ENCODE data around the gene CLEC4G.
"Not testable (repeated sequence)": the region's sequence is repeated elsewhere in the genome, so short reads cannot be mapped to it uniquely, and the experiment has no call there.

Gene CLEC4G, protein sequence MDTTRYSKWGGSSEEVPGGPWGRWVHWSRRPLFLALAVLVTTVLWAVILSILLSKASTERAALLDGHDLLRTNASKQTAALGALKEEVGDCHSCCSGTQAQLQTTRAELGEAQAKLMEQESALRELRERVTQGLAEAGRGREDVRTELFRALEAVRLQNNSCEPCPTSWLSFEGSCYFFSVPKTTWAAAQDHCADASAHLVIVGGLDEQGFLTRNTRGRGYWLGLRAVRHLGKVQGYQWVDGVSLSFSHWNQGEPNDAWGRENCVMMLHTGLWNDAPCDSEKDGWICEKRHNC

DNA sequence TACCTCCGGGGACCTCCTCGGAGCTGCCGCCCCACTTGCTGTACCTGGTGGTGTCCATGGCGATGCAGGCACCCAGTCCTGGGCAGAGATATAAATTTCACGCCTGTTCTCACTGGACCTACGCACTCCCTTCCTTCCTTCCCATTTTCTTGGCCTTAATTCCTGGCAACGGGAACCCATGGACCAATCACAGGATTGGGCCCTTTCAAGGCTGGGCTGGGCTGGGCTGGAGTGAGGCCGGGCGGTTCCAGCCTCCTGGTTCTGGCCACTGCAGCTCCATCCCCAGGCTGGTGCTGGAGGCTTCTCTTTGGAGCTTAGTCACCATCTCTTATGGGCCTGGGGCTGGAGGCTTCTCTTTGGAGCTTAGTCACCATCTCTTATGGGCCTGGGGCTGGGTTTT lies at the start of gene CLEC4G:
Gene CLEC4G, minus strand, starts transcription at position 66 of the 400 bp plus-strand sequence. Its CDS starts 8 bp downstream, at position 58.
- no peak within 1 kb of the TSS for H3K27ac Mint-ChIP-seq
- ATAC-seq (no peak), DNase-seq (ENCODE audit: low spot score in 2 of 2) (no peak)
- H3K4me1 Mint-ChIP-seq: no peaks in the 10 kb centered on the region
- H3K4me3 Mint-ChIP-seq: no peak within 1 kb of the TSS
- no peaks in the 10 kb centered on the region for H3K36me3 Mint-ChIP-seq
- no peaks in the 10 kb centered on the region for H3K9me3 Mint-ChIP-seq

DNA sequence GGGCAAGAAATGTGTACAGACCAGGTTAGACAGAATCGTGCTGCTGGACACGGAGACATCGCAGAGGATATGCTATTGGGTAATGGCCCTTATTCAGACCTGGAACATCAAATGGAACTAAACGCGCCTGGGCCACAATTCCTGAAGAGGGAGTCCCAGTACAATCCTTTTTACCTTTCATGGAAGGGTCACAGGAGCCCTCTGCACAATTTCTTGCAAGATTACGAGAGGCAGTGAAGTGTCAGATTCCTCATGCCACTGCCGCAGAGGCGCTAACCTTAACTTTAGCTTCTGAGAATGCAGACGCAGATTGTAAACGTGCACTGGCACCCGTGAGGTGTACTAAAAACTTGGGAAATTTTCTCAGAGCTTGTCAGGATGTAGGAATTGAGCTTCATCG lies 49.2 kb upstream of the CLEC4G start:
- DNase-seq (ENCODE audit: low spot score in 2 of 2) (no peak), ATAC-seq (no peak)
- Mint-ChIP-seq H3K36me3 (no peaks in the 10 kb centered on the region), H3K4me3 (no peak overlapping the region), H3K4me1 (peaks cover 6% of the 10 kb centered on the region), H3K9me3 (no peaks in the 10 kb centered on the region), H3K27ac (no peak overlapping the region)

DNA sequence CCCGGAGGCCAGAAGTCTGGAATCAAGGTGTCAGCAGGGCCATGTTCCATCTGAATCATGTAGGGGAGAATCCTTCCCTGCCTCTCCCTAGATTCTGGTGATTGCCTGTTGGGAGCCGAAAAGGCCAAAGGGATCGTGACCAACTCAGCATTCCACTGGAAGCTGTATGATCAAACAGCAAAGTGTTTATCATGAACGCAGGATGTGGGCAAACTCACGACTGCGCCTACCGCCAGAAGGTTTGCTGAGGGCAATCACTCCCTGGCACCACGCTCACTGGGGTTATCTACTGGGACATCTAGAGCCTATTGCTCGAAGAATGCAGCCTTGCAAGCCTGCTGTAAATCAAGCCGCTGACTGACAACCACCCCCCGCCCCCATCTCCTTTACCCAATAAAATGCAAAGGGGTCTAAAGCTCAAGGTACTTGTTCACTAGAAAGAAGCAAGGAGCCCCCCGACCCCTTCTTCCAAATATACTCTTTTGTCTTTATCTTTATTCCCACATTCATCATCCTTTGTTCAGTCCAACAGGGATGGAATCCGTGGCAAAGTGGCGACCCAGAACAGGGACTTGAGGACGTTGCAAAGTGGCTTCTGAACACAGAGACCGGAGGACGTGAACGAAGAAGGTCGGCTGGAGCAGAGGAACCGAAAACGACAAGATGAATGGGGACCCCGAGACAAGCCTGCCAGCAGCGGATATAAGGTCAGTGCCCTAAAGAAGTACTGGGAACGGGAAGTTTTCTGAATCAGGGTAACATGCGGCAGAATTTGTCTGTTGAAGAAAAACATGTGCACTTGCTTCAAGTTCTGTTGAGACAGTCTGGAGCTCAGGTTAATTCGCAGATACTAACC lies 47.9 kb upstream of the CLEC4G start:
- no peaks in the 10 kb centered on the region for H3K36me3 Mint-ChIP-seq
- no peak for ATAC-seq
- H3K4me3 Mint-ChIP-seq: no peak overlapping the region
- H3K9me3 Mint-ChIP-seq: no peaks in the 10 kb centered on the region
- H3K4me1 Mint-ChIP-seq: peaks cover 6% of the 10 kb centered on the region
- H3K27ac Mint-ChIP-seq: no peak overlapping the region
- no peak for DNase-seq (ENCODE audit: low spot score in 2 of 2)

DNA sequence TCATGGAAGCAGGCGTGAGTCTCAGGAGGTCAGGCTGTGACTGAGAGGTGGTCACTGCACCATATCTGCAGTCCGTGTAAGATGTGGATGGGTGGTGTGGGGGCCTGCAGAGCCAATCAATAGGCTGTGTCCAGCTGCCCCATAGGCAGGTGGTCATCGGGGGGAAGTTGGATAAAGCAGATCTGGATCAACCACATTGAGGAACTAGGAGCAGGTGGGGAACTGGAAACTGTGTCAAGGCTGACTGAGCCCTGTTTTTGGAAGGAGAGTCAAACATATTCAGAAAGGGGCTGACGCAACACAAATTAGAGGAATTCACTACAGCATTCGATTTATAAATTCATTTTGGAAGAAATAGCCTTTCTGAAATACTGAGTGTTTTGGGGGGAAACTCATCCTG lies 46.2 kb upstream of the CLEC4G start:
- H3K9me3 Mint-ChIP-seq: no peaks in the 10 kb centered on the region
- ATAC-seq: no peak
- no peak overlapping the region for H3K4me3 Mint-ChIP-seq
- H3K27ac Mint-ChIP-seq: no peak overlapping the region
- H3K36me3 Mint-ChIP-seq: no peaks in the 10 kb centered on the region
- H3K4me1 Mint-ChIP-seq: peaks cover under 1% of the 10 kb centered on the region
- no peak for DNase-seq (ENCODE audit: low spot score in 2 of 2)

DNA sequence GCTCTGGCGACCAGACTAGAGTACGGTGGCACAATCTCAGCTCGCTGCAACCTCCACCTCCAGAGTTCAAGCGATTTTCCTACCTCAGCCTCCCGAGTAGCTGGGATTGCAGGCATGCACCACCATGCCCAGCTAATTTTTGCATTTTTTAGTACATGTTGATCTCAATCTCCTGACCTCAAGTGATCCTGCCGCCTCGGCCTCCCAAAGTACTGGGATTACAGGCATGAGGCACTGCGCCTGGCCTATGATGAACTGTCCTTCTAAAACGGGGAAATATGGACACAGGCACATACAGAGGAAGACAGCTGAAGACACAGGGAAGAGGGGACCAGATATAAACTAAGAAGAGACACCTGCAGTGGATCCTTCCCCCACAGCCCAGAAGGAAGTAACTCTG lies 43.9 kb upstream of the CLEC4G start:
- no peak for DNase-seq (ENCODE audit: low spot score in 2 of 2)
- ATAC-seq: no peak
- Mint-ChIP-seq H3K4me3 (no peak overlapping the region), H3K27ac (no peak overlapping the region), H3K36me3 (peaks cover 6% of the 10 kb centered on the region), H3K9me3 (no peaks in the 10 kb centered on the region), H3K4me1 (peaks cover 18% of the 10 kb centered on the region)

DNA sequence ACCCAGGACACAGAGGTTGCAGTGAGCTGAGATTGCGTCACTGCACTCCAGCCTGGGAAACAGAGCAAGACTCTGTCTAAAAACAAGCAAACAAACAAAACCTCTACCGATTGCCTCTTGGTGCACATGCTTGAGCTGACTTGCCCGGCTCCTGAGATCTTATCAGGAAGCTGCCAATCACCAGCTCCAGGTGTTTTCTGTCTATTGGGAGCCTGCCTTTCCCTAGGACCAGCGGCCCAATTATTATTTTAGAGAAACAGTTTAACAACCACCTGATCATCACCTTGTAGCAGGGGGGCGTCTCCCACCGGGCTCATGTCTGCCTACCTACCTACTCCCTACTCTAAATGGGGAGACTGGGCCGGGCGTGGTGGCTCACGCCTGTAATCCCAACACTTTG lies 41.9 kb upstream of the CLEC4G start:
- Mint-ChIP-seq H3K36me3 (peaks cover 6% of the 10 kb centered on the region), H3K9me3 (no peaks in the 10 kb centered on the region), H3K4me3 (no peak overlapping the region), H3K27ac (no peak overlapping the region), H3K4me1 (peaks cover 18% of the 10 kb centered on the region)
- no peak for DNase-seq (ENCODE audit: low spot score in 2 of 2)
- ATAC-seq: no peak

DNA sequence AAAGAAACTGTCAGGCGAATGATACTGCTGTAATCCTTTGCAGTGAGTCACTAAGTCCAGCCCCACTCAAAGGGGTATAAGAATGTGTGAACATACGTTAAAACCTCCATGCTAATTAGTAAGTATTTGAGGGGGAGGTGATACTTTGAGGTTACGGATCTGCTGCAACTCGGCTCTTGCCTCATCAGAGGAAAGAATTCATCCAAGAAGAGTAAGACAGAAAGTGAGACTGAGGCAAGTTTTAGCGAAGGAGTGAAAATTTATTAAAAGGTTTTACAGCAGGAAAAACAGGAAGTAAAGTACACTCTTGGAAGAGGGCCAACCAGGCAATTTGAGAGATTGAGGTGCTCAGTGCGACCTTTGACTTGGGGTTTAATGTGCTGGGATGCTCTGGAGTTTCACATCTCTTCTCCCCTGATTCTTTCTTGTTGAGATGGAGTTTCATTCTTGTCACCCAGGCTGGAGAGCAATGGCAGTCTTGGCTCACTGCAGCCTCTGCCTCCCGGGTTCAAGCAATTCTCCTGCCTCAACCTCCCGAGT lies 40.9 kb upstream of the CLEC4G start:
- peak overlapping the region; percentile 25 for H3K4me3 Mint-ChIP-seq
- ATAC-seq: peak; percentile 100

DNA sequence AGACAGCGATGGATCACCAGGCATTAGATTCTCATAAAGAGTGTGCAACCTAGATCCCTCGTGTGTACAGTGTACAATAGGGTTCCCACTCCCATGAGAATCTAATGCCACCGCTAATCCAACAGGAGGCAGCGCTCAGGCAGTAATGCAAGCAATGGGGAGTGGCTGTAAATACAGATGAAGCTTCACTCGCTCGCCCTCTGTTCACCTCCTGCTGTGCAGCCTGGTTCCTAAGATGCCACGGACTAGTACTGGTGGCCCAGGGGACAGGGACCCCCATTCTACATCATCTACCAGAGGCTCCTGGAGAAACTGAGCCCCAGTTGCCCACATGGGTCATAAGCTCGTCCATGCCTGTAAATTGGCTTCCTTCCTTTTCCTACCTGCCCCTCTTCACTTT lies 39.2 kb upstream of the CLEC4G start:
- DNase-seq (ENCODE audit: low spot score in 2 of 2) (no peak), ATAC-seq (no peak)
- Mint-ChIP-seq H3K4me3 (no peak overlapping the region), H3K27ac (no peak overlapping the region), H3K9me3 (no peaks in the 10 kb centered on the region), H3K36me3 (peaks cover 6% of the 10 kb centered on the region), H3K4me1 (peaks cover 18% of the 10 kb centered on the region)

More for the DNA sequence above, 40.9 kb upstream of the CLEC4G start:
- peak; percentile 40 to 67 for DNase-seq (ENCODE audit: low spot score in 2 of 2)
- Mint-ChIP-seq H3K9me3 (no peaks in the 10 kb centered on the region), H3K36me3 (peaks cover 6% of the 10 kb centered on the region), H3K4me1 (peaks cover 18% of the 10 kb centered on the region), H3K27ac (no peak overlapping the region)

DNA sequence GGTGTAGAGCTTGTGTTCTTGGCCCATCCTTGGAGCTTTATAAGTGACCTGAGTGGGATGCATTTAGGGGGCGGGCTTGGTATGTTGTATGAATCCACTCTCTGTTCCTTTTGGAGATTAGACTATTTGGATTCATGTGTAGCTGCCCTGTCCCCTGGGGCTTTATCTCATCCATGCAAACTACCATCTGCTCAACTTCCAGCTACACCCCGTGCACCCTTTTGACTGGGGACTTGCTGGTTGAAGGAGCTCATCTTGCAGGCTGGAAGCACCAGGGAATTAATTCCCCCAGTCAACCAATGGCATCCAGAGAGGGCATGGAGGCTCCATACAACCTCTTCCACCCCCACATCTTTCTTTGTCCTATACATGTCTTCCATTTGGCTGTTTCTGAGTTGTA lies 37.3 kb upstream of the CLEC4G start:
- Mint-ChIP-seq H3K36me3 (peaks cover 6% of the 10 kb centered on the region), H3K4me3 (no peak overlapping the region), H3K9me3 (no peaks in the 10 kb centered on the region), H3K27ac (no peak overlapping the region), H3K4me1 (peaks cover 18% of the 10 kb centered on the region)
- ATAC-seq (no peak), DNase-seq (ENCODE audit: low spot score in 2 of 2) (no peak)

DNA sequence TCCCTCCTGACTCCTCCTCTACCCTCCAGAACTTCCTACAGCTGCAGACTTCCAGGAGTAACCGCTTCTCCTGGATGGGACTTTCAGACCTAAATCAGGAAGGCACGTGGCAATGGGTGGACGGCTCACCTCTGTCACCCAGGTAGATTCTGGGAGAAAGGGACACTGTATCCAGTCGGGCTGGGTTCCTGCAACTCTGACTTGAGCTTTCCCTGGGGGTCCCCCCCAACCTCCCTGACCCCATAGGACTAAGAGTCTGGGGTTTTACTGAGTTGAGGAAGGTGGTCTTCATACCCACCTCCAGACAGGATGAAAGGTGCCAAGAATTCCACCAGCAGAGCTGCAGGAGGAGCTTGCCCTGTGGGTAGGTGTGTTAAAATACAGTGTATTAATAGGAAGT lies 35.6 kb upstream of the CLEC4G start:
- no peak for DNase-seq (ENCODE audit: low spot score in 2 of 2)
- Mint-ChIP-seq H3K4me3 (no peak overlapping the region), H3K4me1 (peaks cover 12% of the 10 kb centered on the region), H3K36me3 (peaks cover under 1% of the 10 kb centered on the region), H3K27ac (no peak overlapping the region), H3K9me3 (no peaks in the 10 kb centered on the region)
- ATAC-seq: no peak

DNA sequence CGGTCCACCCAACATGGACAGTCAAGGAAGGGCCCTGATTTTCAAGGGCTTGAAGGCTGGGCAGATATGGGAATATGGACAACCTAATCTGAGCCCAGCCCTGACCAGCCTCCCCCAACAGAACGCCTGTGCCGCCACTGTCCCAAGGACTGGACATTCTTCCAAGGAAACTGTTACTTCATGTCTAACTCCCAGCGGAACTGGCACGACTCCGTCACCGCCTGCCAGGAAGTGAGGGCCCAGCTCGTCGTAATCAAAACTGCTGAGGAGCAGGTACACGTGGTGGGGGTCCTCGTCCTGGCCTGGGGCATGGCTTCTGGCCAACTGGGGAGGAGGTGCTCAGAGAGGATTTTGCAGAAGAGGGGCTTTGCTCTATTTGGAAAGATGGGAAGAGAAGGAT lies 34.6 kb upstream of the CLEC4G start:
- no peak for ATAC-seq
- DNase-seq (ENCODE audit: low spot score in 2 of 2): no peak
- Mint-ChIP-seq H3K27ac (no peak overlapping the region), H3K4me1 (peaks cover 5% of the 10 kb centered on the region), H3K9me3 (no peaks in the 10 kb centered on the region), H3K4me3 (no peak overlapping the region), H3K36me3 (no peaks in the 10 kb centered on the region)

DNA sequence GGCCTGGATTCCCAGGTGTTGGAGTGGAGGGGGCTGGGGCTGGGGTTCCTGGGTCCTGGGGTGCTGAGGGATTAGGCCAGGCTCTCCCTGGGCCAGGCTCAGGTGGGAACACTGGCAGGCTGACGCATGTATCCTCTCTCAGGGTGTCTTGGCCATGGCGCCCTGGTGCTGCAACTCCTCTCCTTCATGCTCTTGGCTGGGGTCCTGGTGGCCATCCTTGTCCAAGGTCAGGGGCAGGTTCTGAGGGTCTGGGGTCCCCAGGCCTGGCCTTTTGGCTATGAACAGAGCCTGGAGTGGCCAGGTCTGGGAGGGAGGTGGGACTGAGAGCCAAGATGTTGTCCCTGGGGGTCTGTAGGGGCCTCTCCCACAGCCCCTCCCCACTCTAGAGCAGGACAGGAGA lies 33.1 kb upstream of the CLEC4G start:
- H3K9me3 Mint-ChIP-seq; DNase-seq (ENCODE audit: low spot score in 2 of 2); H3K27ac Mint-ChIP-seq; ATAC-seq; H3K4me1 Mint-ChIP-seq; H3K4me3 Mint-ChIP-seq; H3K36me3 Mint-ChIP-seq: not testable (repeated sequence)

DNA sequence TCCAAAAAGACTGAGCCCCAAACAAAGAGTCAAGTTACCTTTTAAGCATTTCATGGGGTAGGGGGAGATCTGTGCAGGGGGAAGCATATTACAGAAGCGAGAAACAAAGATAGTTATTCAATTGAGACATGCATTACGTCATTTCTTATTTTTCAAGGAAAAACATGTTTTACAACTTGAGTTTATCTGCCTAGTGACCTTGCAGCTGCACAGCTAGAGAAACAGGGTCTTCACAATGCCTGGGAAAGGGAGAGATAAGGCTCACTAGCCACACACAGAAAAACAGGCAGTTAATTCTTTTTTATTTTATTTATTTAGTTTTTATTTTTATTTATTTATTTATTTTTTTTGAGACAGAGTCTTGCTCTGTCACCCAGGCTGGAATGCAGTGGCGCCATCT lies 32.2 kb upstream of the CLEC4G start:
- H3K4me3 Mint-ChIP-seq; H3K4me1 Mint-ChIP-seq; ATAC-seq; DNase-seq (ENCODE audit: low spot score in 2 of 2); H3K27ac Mint-ChIP-seq; H3K36me3 Mint-ChIP-seq; H3K9me3 Mint-ChIP-seq: not testable (repeated sequence)

DNA sequence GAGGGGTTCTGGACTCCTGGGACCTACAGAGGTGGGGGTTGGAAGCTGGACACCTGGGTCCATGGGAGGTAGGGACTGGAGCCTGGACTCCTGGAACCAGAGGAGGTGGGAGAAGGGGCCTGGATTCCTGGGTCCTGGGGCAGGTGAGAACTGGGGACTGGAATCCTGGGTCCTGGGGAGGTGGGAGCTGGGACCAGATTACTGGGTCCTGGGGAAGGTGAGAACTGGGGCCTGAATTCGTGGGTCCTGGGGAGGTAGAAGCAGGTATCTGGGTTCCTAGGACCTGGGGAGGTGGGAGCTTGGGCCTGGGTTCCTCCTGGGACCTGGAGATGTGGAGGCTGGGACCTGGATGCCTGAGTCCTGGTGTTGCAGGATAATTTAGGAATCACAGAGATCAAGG lies 31.8 kb upstream of the CLEC4G start:
- Mint-ChIP-seq H3K4me3 (no peak overlapping the region), H3K9me3 (peaks cover 8% of the 10 kb centered on the region), H3K36me3 (no peaks in the 10 kb centered on the region), H3K27ac (no peak overlapping the region), H3K4me1 (no peaks in the 10 kb centered on the region)
- ATAC-seq: no peak
- DNase-seq (ENCODE audit: low spot score in 2 of 2): no peak

DNA sequence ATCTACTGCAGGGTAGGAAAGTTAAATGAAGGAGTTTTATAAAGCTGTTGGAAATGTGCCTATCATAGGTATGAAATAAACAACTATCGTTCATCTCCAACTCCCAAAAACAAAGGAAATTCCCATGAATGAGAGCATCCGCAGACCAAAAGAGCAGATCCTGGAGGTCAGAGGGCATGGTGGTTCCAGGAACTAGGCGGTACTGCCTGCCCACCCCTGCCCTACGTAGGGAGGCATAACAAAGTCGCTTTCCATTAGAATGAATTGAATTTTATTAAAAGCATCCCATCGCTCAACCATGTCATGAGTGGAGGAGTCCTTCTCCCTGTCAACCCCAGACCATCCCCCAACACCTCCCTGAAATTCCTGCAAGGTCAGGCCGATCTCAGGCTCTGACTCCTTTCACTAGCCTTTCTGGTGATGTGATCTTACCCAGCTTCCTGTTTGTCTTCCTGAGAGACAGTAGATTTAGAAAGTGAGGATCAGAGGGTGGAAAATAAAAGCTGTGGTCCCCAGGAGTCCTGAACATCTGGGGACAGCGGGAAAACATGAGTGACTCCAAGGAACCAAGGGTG lies 30.9 kb upstream of the CLEC4G start, which contains the start of gene CLEC4M:
Gene CLEC4M, plus strand, starts transcription at position 525 of the 575 bp plus-strand sequence. Its CDS starts 24 bp downstream, at position 549.
- Mint-ChIP-seq H3K27ac (no peak within 1 kb of the TSS), H3K9me3 (peaks cover 11% of the 10 kb centered on the region), H3K4me1 (no peaks in the 10 kb centered on the region), H3K4me3 (no peak within 1 kb of the TSS), H3K36me3 (no peaks in the 10 kb centered on the region)
- DNase-seq (ENCODE audit: low spot score in 2 of 2) (no peak), ATAC-seq (no peak)
